ENCODE measurements around the gene TUBA1B. TPM values are rescaled to one million over a fixed set of nuclear protein-coding genes. Genes with fewer than 3 reads are reported as not detected.

The TUBA1B gene
- total RNA-seq, 1 donor from 2014 or later, result 253 TPM

GRCh38 chr12:49084438-49084837 is 46.8 kb downstream of the TUBA1B start:
- Histone ChIP-seq H3K36me3 (ENCODE audit: control insufficient read depth, insufficient read depth, low read length) (no peaks in the 10 kb centered on the region), H3K27me3 (ENCODE audit: control insufficient read depth, insufficient read depth, low read length) (peaks cover 4% of the 10 kb centered on the region), H3K4me3 (ENCODE audit: low read depth, low read length) (no peak overlapping the region)
- DNase-seq (ENCODE audit: low read depth) (no peak), FAIRE-seq (no peak)
- TF ChIP-seq CTCF (IDR thresholded peaks at IDR 0.05; ENCODE audit: insufficient read depth, low read length, severe bottlenecking), result no peak

- FAIRE-seq, result no peak
- no peak for TF ChIP-seq CTCF (IDR thresholded peaks at IDR 0.05; ENCODE audit: insufficient read depth, low read length, severe bottlenecking)
- Histone ChIP-seq H3K36me3 (ENCODE audit: control insufficient read depth, insufficient read depth, low read length) (no peaks in the 10 kb centered on the region), H3K27me3 (ENCODE audit: control insufficient read depth, insufficient read depth, low read length) (no peaks in the 10 kb centered on the region), H3K4me3 (ENCODE audit: low read depth, low read length) (no peak overlapping the region)
- no peak for DNase-seq (ENCODE audit: low read depth)
Measured at GRCh38 chr12:49079793-49080192, 51.4 kb downstream of the TUBA1B start.

Other genes with a start within 250 kb of the TUBA1B start
- gene FKBP11, start 205.9 kb downstream of the TUBA1B start, total RNA-seq, result 7.9 and 12.4 TPM in 2 replicates
- gene ARF3, start 173.9 kb downstream of the TUBA1B start, total RNA-seq, result 30.0 and 38.7 TPM in 2 replicates
- gene WNT10B, start 159.7 kb downstream of the TUBA1B start, total RNA-seq, result not detected in 2 replicates
- gene WNT1, start 153.1 kb downstream of the TUBA1B start, total RNA-seq, result not detected in 2 replicates
- gene DDN, start 132.0 kb downstream of the TUBA1B start, total RNA-seq, result 0.13 and 0.26 TPM in 2 replicates
- gene PRKAG1, start 112.6 kb downstream of the TUBA1B start, total RNA-seq, result 68.6 and 93.7 TPM in 2 replicates
- 24.0 and 25.6 TPM in 2 replicates for gene KMT2D, start 70.6 kb downstream of the TUBA1B start, total RNA-seq
- gene RHEBL1, start 61.4 kb downstream of the TUBA1B start, total RNA-seq, result 0.26 and 0.53 TPM in 2 replicates
- gene DHH, start 36.6 kb downstream of the TUBA1B start, total RNA-seq, result 0.13 TPM in 1 of 2 replicates, not detected in the other
- 24.0 and 26.6 TPM in 2 replicates for gene LMBR1L, start 20.5 kb downstream of the TUBA1B start, total RNA-seq
- gene TUBA1A, start 57.7 kb upstream of the TUBA1B start, total RNA-seq, result 8.2 and 17.3 TPM in 2 replicates
- gene TUBA1C, start 133.7 kb upstream of the TUBA1B start, total RNA-seq, result 196 and 466 TPM in 2 replicates
- gene PRPH, start 163.8 kb upstream of the TUBA1B start, total RNA-seq, result 0.26 and 0.51 TPM in 2 replicates
- 2.6 and 5.2 TPM in 2 replicates for gene TROAP, start 191.9 kb upstream of the TUBA1B start, total RNA-seq
- 0.13 TPM in 1 of 2 replicates, not detected in the other for gene C1QL4, start 205.8 kb upstream of the TUBA1B start, total RNA-seq
- 0.13 and 0.26 TPM in 2 replicates for gene DNAJC22, start 215.5 kb upstream of the TUBA1B start, total RNA-seq
- gene SPATS2, start 236.1 kb upstream of the TUBA1B start, total RNA-seq, result 21.3 and 33.4 TPM in 2 replicates

All from bronchial epithelial cell (primary cell).